ENCODE data around the gene ULK3. TPM values are rescaled to one million over a fixed set of nuclear protein-coding genes. Genes with fewer than 3 reads are reported as not detected.

ULK3 gene
- polyA plus RNA-seq, 2 of the 4 experiments (the other 2 are of a cell fraction) = 28.1 to 48.9 TPM

GRCh38 chr15:74832826-74833225, 10.1 kb downstream of the ULK3 start:
- H3K4me3 ChIP-seq = no peak overlapping the region
- no peak for TF ChIP-seq TP53 (CRISPR knock-in tag; IDR thresholded peaks at IDR 0.05)
- no peak for TF ChIP-seq ZC3H11A (IDR thresholded peaks at IDR 0.05)
- TF ChIP-seq HES2 (IDR thresholded peaks at IDR 0.05) = no peak
- TF ChIP-seq RAD21 (conservative IDR thresholded peaks at IDR 0.05 in 1 of 2, IDR thresholded peaks at IDR 0.05 in 1 of 2) = no peak
- TF ChIP-seq RNF2 (IDR thresholded peaks at IDR 0.05; ENCODE audit: borderline replicate concordance, low read depth) = no peak
- TF ChIP-seq GATA3 (IDR thresholded peaks at IDR 0.05; ENCODE audit: borderline replicate concordance) = no peak
- no peak for TF ChIP-seq ZSCAN20 (CRISPR knock-in tag; IDR thresholded peaks at IDR 0.05)
- no peak for TF ChIP-seq MAFK (IDR thresholded peaks at IDR 0.05; ENCODE audit: partially characterized antibody)
- no peak for TF ChIP-seq PHF8 (IDR thresholded peaks at IDR 0.05; ENCODE audit: borderline replicate concordance, low read depth)
- TF ChIP-seq MAX (IDR thresholded peaks at IDR 0.05) = no peak
- no peak for TF ChIP-seq HDAC2 (IDR thresholded peaks at IDR 0.05)
- no peak for TF ChIP-seq CHD4 (IDR thresholded peaks at IDR 0.05; ENCODE audit: borderline replicate concordance)
- no peak for TF ChIP-seq NFE2L2 (conservative IDR thresholded peaks at IDR 0.05; ENCODE audit: low read length)
- TF ChIP-seq POLR2AphosphoS2 (conservative IDR thresholded peaks at IDR 0.05; ENCODE audit: low read length) = no peak
- TF ChIP-seq EHF (CRISPR knock-in tag; IDR thresholded peaks at IDR 0.05) = no peak
- no peak for TF ChIP-seq RFX5 (IDR thresholded peaks at IDR 0.05)
- H3K4me1 ChIP-seq = peaks cover 3% of the 10 kb centered on the region; the same call in 1 of the 3 replicates
- no peak overlapping the region for H3K27ac ChIP-seq
- CTCF ChIA-PET = interaction anchor here (2.1 to 66.7 kb wide), 2 partner anchors 10 to 42 kb away, joined by 8 to 1908 read pairs; partner anchors contain the start of genes CSK, LMAN1L and ULK3
- ATAC-seq (no peak), DNase-seq (ENCODE audit: low read depth in 1 of 2, low spot score in 1 of 2) (no peak), FAIRE-seq (no peak)
- WGBS (ENCODE audit: missing lambda C conversion rate) = 41% methylated on average over 4 of the region's 4 CpGs
- POLR2A ChIA-PET = no interaction called here
- H3K9me3 ChIP-seq = no peaks in the 10 kb centered on the region
- no peak overlapping the region for H3K4me2 ChIP-seq

- no peak for ATAC-seq
- Histone ChIP-seq H3K4me1 (peaks cover 3% of the 10 kb centered on the region; the same call in 1 of the 3 replicates), H3K27ac (no peak overlapping the region), H3K4me2 (no peak overlapping the region), H3K4me3 (no peak overlapping the region), H3K9me3 (no peaks in the 10 kb centered on the region)
- WGBS (ENCODE audit: missing lambda C conversion rate) = 59% methylated on average over 13 of the region's 15 CpGs
- FAIRE-seq = no peak
- ChIA-PET POLR2A (no interaction called here), CTCF (interaction anchor here (0.8 to 66.7 kb wide), 4 partner anchors 11 to 119 kb away, joined by 3 to 1908 read pairs (median 6); partner anchors contain the start of genes CSK, LMAN1L and ULK3)
- DNase-seq (ENCODE audit: low read depth in 1 of 2, low spot score in 1 of 2) = no peak
- TF ChIP-seq HOXA7 (CRISPR knock-in tag; IDR thresholded peaks at IDR 0.05) = no peak
- TF ChIP-seq EHF (CRISPR knock-in tag; IDR thresholded peaks at IDR 0.05) = no peak
- TF ChIP-seq JUN (IDR thresholded peaks at IDR 0.05) = no peak
- no peak for TF ChIP-seq NPAS2 (CRISPR knock-in tag; IDR thresholded peaks at IDR 0.05; ENCODE audit: borderline replicate concordance)
- TF ChIP-seq, protein P1, sequence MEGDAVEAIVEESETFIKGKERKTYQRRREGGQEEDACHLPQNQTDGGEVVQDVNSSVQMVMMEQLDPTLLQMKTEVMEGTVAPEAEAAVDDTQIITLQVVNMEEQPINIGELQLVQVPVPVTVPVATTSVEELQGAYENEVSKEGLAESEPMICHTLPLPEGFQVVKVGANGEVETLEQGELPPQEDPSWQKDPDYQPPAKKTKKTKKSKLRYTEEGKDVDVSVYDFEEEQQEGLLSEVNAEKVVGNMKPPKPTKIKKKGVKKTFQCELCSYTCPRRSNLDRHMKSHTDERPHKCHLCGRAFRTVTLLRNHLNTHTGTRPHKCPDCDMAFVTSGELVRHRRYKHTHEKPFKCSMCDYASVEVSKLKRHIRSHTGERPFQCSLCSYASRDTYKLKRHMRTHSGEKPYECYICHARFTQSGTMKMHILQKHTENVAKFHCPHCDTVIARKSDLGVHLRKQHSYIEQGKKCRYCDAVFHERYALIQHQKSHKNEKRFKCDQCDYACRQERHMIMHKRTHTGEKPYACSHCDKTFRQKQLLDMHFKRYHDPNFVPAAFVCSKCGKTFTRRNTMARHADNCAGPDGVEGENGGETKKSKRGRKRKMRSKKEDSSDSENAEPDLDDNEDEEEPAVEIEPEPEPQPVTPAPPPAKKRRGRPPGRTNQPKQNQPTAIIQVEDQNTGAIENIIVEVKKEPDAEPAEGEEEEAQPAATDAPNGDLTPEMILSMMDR (IDR thresholded peaks at IDR 0.05) = no peak
- no peak for TF ChIP-seq RCOR1 (IDR thresholded peaks at IDR 0.05; ENCODE audit: low read depth, low read length)
- no peak for TF ChIP-seq FOXS1 (CRISPR knock-in tag; IDR thresholded peaks at IDR 0.05)
- TF ChIP-seq KDM1A (IDR thresholded peaks at IDR 0.05; ENCODE audit: low read depth) = no peak
- TF ChIP-seq E2F6 (IDR thresholded peaks at IDR 0.05; ENCODE audit: borderline replicate concordance, low read depth) = no peak
- TF ChIP-seq RFX5 (IDR thresholded peaks at IDR 0.05) = no peak
- TF ChIP-seq EP300 (IDR thresholded peaks at IDR 0.05) = no peak
- no peak for TF ChIP-seq REST (IDR thresholded peaks at IDR 0.05)
- TF ChIP-seq, protein P2, sequence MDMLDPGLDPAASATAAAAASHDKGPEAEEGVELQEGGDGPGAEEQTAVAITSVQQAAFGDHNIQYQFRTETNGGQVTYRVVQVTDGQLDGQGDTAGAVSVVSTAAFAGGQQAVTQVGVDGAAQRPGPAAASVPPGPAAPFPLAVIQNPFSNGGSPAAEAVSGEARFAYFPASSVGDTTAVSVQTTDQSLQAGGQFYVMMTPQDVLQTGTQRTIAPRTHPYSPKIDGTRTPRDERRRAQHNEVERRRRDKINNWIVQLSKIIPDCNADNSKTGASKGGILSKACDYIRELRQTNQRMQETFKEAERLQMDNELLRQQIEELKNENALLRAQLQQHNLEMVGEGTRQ (IDR thresholded peaks at IDR 0.05) = no peak
- no peak for TF ChIP-seq HOXB5 (CRISPR knock-in tag; IDR thresholded peaks at IDR 0.05)
- no peak for TF ChIP-seq FOSL2 (IDR thresholded peaks at IDR 0.05)
- TF ChIP-seq FOSL2 (CRISPR knock-in tag; IDR thresholded peaks at IDR 0.05) = no peak
Observed at GRCh38 chr15:74831813-74832495, 11.0 kb downstream of the ULK3 start.
